ENCODE data around the gene NRXN3.

DNA sequence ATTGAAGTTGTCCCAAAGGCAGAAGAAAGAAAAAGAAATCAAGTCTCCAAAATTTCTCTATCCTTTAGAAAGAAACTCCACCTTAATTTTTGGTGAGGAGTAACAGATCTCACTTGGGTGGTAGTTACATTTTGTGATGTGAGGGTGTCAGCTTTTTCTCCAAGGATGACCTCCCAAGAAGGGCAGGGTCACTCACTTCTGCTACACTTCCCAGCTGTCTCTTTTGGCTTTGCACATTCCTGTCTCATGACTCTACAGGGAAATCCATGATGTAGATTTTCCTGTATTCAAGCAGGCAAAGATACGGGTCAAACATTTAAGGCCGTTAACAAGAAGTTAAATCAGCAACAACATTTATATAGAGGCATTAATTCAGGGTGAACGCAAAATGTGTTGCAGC is 1016.4 kb downstream of the NRXN3 start:
- TF ChIP-seq CEBPB (IDR thresholded peaks at IDR 0.05; ENCODE audit: low read depth, low read length) (no peak), CTCF (conservative IDR thresholded peaks at IDR 0.05; ENCODE audit: low read depth, low read length) (no peak), BHLHE40 (IDR thresholded peaks at IDR 0.05; ENCODE audit: low read depth, low read length) (no peak), POLR2A (IDR thresholded peaks at IDR 0.05; ENCODE audit: low read depth, low read length) (no peak), SMC3 (IDR thresholded peaks at IDR 0.05; ENCODE audit: low read depth, low read length) (no peak), RAD21 (IDR thresholded peaks at IDR 0.05; ENCODE audit: low read length) (no peak), RFX5 (IDR thresholded peaks at IDR 0.05; ENCODE audit: low read depth, low read length) (no peak), MXI1 (IDR thresholded peaks at IDR 0.05; ENCODE audit: borderline replicate concordance, low read depth, low read length) (no peak), CHD1 (IDR thresholded peaks at IDR 0.05; ENCODE audit: low read depth, low read length) (no peak), MAZ (IDR thresholded peaks at IDR 0.05; ENCODE audit: borderline replicate concordance, low read depth, low read length) (no peak)

All from IMR-90 (cell line).